GM19468 (cell line): ENCODE measurements around the gene SIMC1.

Experiments
- ATAC-seq: cut with Tn5 transposase; IDR thresholded peaks from one replicate; pipeline ENCODE4 v1.9.1; 2021; ENCODE audit warnings: mild to moderate bottlenecking, moderate library complexity, moderate number of reproducible peaks; ENCODE audit not compliant: unreplicated experiment; ENCODE audit errors: extremely low read depth

The SIMC1 gene

GRCh38 chr5:176359658-176360057 lies 121.4 kb downstream of the SIMC1 start:
- ATAC-seq: no peak

GRCh38 chr5:176360894-176361436 lies 122.7 kb downstream of the SIMC1 start:
- ATAC-seq: no peak

GRCh38 chr5:176361437-176362232 lies 123.4 kb downstream of the SIMC1 start, which contains the start of gene KIAA1191:
Gene KIAA1191 (minus strand): TSS chr5:176361764. CDS start chr5:176359508, 2,256 bp downstream.
- peak; percentile 86 for ATAC-seq

- ATAC-seq: no peak
Observed at GRCh38 chr5:176362233-176362490, 123.9 kb downstream of the SIMC1 start.

- ATAC-seq: no peak
Observed at GRCh38 chr5:176364765-176365350, 126.6 kb downstream of the SIMC1 start.

GRCh38 chr5:176365351-176366231 lies 127.4 kb downstream of the SIMC1 start, which contains the start of gene ARL10:
Gene ARL10 (plus strand): TSS chr5:176365487. CDS start chr5:176365564, 77 bp downstream.
- ATAC-seq: no peak

GRCh38 chr5:176366232-176366894 lies 128.1 kb downstream of the SIMC1 start:
- no peak for ATAC-seq

- no peak for ATAC-seq
Observed at GRCh38 chr5:176368726-176369125, 130.5 kb downstream of the SIMC1 start.

- no peak for ATAC-seq
Observed at GRCh38 chr5:176369934-176370711, 131.9 kb downstream of the SIMC1 start.

GRCh38 chr5:176371621-176372539 lies 133.7 kb downstream of the SIMC1 start:
- ATAC-seq: no peak

- ATAC-seq: no peak
Observed at GRCh38 chr5:176373100-176373818, 135.0 kb downstream of the SIMC1 start.

- no peak for ATAC-seq
Observed at GRCh38 chr5:176379881-176380280, 141.7 kb downstream of the SIMC1 start.

GRCh38 chr5:176381423-176381822 lies 143.2 kb downstream of the SIMC1 start:
- no peak for ATAC-seq

- no peak for ATAC-seq
Observed at GRCh38 chr5:176381979-176382378, 143.8 kb downstream of the SIMC1 start.

- no peak for ATAC-seq
Observed at GRCh38 chr5:176382721-176383120, 144.5 kb downstream of the SIMC1 start.

- ATAC-seq: no peak
Observed at GRCh38 chr5:176383248-176383905, 145.2 kb downstream of the SIMC1 start.

- ATAC-seq: no peak
Observed at GRCh38 chr5:176383961-176384360, 145.7 kb downstream of the SIMC1 start.
